CD14-positive monocyte (primary cell): ENCODE measurements around the gene ACKR3. TPM values are rescaled to one million over a fixed set of nuclear protein-coding genes. Genes with fewer than 3 reads are reported as not detected.

ENCODE experiments used
- DNase-seq, 3 donors: peaks; one replicate each; pipeline ENCODE4 v3.0.0-alpha.2; 2011 to 2022
- H2AFZ ChIP-seq: 2 replicates; pipeline ENCODE4 v1.6.0; 2012; ENCODE audit warnings: mild to moderate bottlenecking, low read depth, low read length, inconsistent platforms; ENCODE audit not compliant: insufficient read depth, poor library complexity, severe bottlenecking
- H3K27ac ChIP-seq, 2 donors: 1 replicate in 1 of 2; 2 replicates in 1 of 2; pipeline ENCODE4 v1.5.1; 2012 to 2013; ENCODE audit warnings: low read length in 2 of 2, control low read depth in 1 of 2, inconsistent platforms in 1 of 2, low read depth in 1 of 2, mild to moderate bottlenecking in 1 of 2
- H3K27me3 ChIP-seq, 2 donors: one replicate each; pipeline versions ENCODE4 v1.6.0 to v1.6.1; 2011 to 2013; ENCODE audit warnings: low read length in 2 of 2; ENCODE audit not compliant: control insufficient read depth in 2 of 2, insufficient read depth in 2 of 2
- H3K36me3 ChIP-seq, 2 donors: replicated peaks in 1 of 2; 1 replicate in 1 of 2; 2 replicates in 1 of 2; pipeline versions ENCODE4 v1.5.1 to v1.6.1; 2012 to 2013; ENCODE audit warnings: low read length in 2 of 2, control low read depth in 1 of 2, inconsistent platforms in 1 of 2, mild to moderate bottlenecking in 1 of 2; ENCODE audit not compliant: insufficient read depth in 2 of 2, control insufficient read depth in 1 of 2
- H3K4me1 ChIP-seq, 2 donors: 1 replicate in 1 of 2; 2 replicates in 1 of 2; pipeline versions ENCODE4 v1.5.1 to v1.6.1; 2012 to 2013; ENCODE audit warnings: low read length in 2 of 2, control low read depth in 1 of 2, inconsistent platforms in 1 of 2, mild to moderate bottlenecking in 1 of 2, moderate library complexity in 1 of 2; ENCODE audit not compliant: insufficient read depth in 2 of 2, control insufficient read depth in 1 of 2
- H3K4me2 ChIP-seq: replicated peaks from 2 replicates; pipeline ENCODE3; 2012; ENCODE audit warnings: low read length, moderate library complexity, mild to moderate bottlenecking; ENCODE audit not compliant: poor library complexity, severe bottlenecking; ENCODE audit errors: extremely low read depth
- H3K4me3 ChIP-seq, 3 experiments: fragments of 200-600 bp in 1 of 3; sonication (generic) in 1 of 3; replicated peaks in 1 of 3; 1 replicate in 2 of 3; 2 replicates in 1 of 3; pipeline ENCODE4 v1.5.1; 2011 to 2013; ENCODE audit warnings: low read length in 3 of 3, mild to moderate bottlenecking in 3 of 3, control low read depth in 2 of 3, low read depth in 2 of 3, inconsistent platforms in 1 of 3, moderate library complexity in 1 of 3
- H3K79me2 ChIP-seq: 2 replicates; pipeline ENCODE4 v1.6.0; 2012; ENCODE audit warnings: mild to moderate bottlenecking, control low read depth, inconsistent platforms, low read length, moderate library complexity; ENCODE audit not compliant: insufficient read depth
- H3K9ac ChIP-seq: 2 replicates; pipeline ENCODE4 v1.6.0; 2017; ENCODE audit warnings: low read length, mild to moderate bottlenecking; ENCODE audit not compliant: insufficient read depth, poor library complexity, severe bottlenecking
- H3K9me3 ChIP-seq, 2 donors: replicated peaks in 1 of 2; 1 replicate in 1 of 2; 2 replicates in 1 of 2; pipeline versions ENCODE4 v1.5.1 to v1.6.1; 2012 to 2013; ENCODE audit warnings: low read length in 2 of 2, control low read depth in 1 of 2; ENCODE audit not compliant: control insufficient read depth in 1 of 2, insufficient read depth in 1 of 2
- H4K20me1 ChIP-seq: 2 replicates; pipeline ENCODE4 v1.6.0; 2012; ENCODE audit warnings: mild to moderate bottlenecking, low read length, control low read depth, moderate library complexity; ENCODE audit not compliant: insufficient read depth
- H3K27ac Mint-ChIP-seq, 7 donors: one replicate each; pipeline ENCODE4 v1.8.0; 2020; ENCODE audit warnings: mild to moderate bottlenecking in 7 of 7, mixed read lengths in 7 of 7, moderate library complexity in 6 of 7, inconsistent platforms in 2 of 7
- H3K27me3 Mint-ChIP-seq, 3 donors: one replicate each; pipeline ENCODE4 v1.8.0; 2021 to 2022; ENCODE audit warnings: low read depth in 3 of 3, mild to moderate bottlenecking in 3 of 3, mixed read lengths in 3 of 3, moderate library complexity in 3 of 3, inconsistent platforms in 1 of 3
- H3K36me3 Mint-ChIP-seq, 2 donors: one replicate each; pipeline ENCODE4 v1.8.0; 2020; ENCODE audit warnings: mixed read lengths in 2 of 2, inconsistent platforms in 1 of 2, mild to moderate bottlenecking in 1 of 2
- H3K4me1 Mint-ChIP-seq: one replicate; pipeline ENCODE4 v1.8.0; 2020; ENCODE audit warnings: mild to moderate bottlenecking, mixed read lengths
- H3K4me3 Mint-ChIP-seq, 2 donors: one replicate each; pipeline ENCODE4 v1.8.0; 2020; ENCODE audit warnings: mild to moderate bottlenecking in 2 of 2, mixed read lengths in 2 of 2, moderate library complexity in 1 of 2
- H3K9me3 Mint-ChIP-seq, 7 donors: one replicate each; pipeline ENCODE4 v1.8.0; 2020 to 2022; ENCODE audit warnings: mixed read lengths in 7 of 7, mild to moderate bottlenecking in 6 of 7, moderate library complexity in 6 of 7, inconsistent platforms in 2 of 7
- CTCF ChIP-seq: fragments of 200-600 bp; IDR thresholded peaks from one replicate; pipeline ENCODE4 v1.8.0; 2022; ENCODE audit warnings: antibody characterized with exemption, mild to moderate bottlenecking
- WGBS: methylation state at CpG from one replicate; pipeline ENCODE4 v1.1.5; 2013; ENCODE audit warnings: missing lambda C conversion rate; ENCODE audit not compliant: insufficient coverage; 5-methylcytosine and 5-hydroxymethylcytosine counted together
- intact Hi-C, 2 donors: fragments of 100-400 bp; cut with micrococcal nuclease; formaldehyde crosslinking; loops; one replicate each; pipeline versions ENCODE4 v1.15.0 to v1.15.1; 2023
- polyA minus RNA-seq: library from RNA; depleted of rRNA, polyadenylated mRNA; stranded (reverse); fragments of >200 nt; gene quantifications from 2 replicates; pipeline ENCODE4 v1.2.3, GENCODE V29; 2012
- polyA plus RNA-seq, 3 donors: library from polyadenylated mRNA; depleted of rRNA in 1 of 3; unstranded in 2 of 3; stranded (reverse) in 1 of 3; fragments of 300-500 nt in 2 of 3; fragments of >200 nt in 1 of 3; fragmentation: Illumina TruSeq in 2 of 3; gene quantifications; 1 replicate in 2 of 3; 2 replicates in 1 of 3; pipeline ENCODE4 v1.2.3, GENCODE V29; 2012 to 2021
- total RNA-seq, 12 experiments: library from RNA in 1 of 12; stranded (reverse) in 1 of 12; fragments of 120-200 nt in 1 of 12; gene quantifications; one replicate each; pipeline ENCODE4 v1.2.4 and lab custom pipeline; 2013 to 2026; ENCODE audit warnings: mixed read lengths in 6 of 12, inconsistent platforms in 1 of 12

ACKR3 gene
- total RNA-seq (2013): 0.50 TPM
- 10 to 100 TPM in 1 of 3 donors, under 1 TPM in 2; 0.41 to 13.3 (median 0.79) TPM for polyA plus RNA-seq
- 1.4 and 3.0 TPM in 2 replicates for polyA minus RNA-seq
- 0.23 to 5.2 (median 0.68) reads per million in 11 experiments for total RNA-seq (lab: John Stamatoyannopoulos, UW)

GRCh38 chr2:236569573-236569973 lies at the start of gene ACKR3:
ACKR3 (plus strand) TSS chr2:236569825; CDS start chr2:236580466, 10,641 bp downstream.
- intact Hi-C loops: loop anchor here in 1 of 2 donors (10.0 kb wide), 1 partner anchor 55 kb away; no protein-coding TSS in a partner anchor
- Histone ChIP-seq H3K4me2 (peak within 1 kb of the TSS; percentile 92), H3K79me2 (peaks cover 5% of the 10 kb centered on the region), H3K4me1 (peaks cover 35 to 59% of the 10 kb centered on the region in 2 donors), H3K27ac (no peak within 1 kb of the TSS), H4K20me1 (no peaks in the 10 kb centered on the region), H3K9ac (peak within 1 kb of the TSS; percentile 57), H3K27me3 (no peaks in the 10 kb centered on the region), H3K9me3 (no peaks in the 10 kb centered on the region), H3K36me3 (no peaks in the 10 kb centered on the region), H2AFZ (peak within 1 kb of the TSS; percentile 84), H3K4me3 (peak within 1 kb of the TSS; percentile 37 to 81 (median 48))
- no peak within 1 kb of the TSS for H3K27ac Mint-ChIP-seq
- TF ChIP-seq CTCF: peak; percentile 21
- H3K27me3 Mint-ChIP-seq: peaks cover 7 to 15% (median 7%) of the 10 kb centered on the region in 3 donors
- 2% methylated on average over 10 of the region's 10 CpGs for WGBS
- peaks cover 0 to 2% (median 0%) of the 10 kb centered on the region in 7 donors for H3K9me3 Mint-ChIP-seq
- peaks cover 61% of the 10 kb centered on the region for H3K4me1 Mint-ChIP-seq
- DNase-seq: peak; percentile 32 to 71 (median 52)
- H3K36me3 Mint-ChIP-seq: peaks cover 2 to 3% of the 10 kb centered on the region in 2 donors
- peak within 1 kb of the TSS; percentile 91 to 97 for H3K4me3 Mint-ChIP-seq

- Histone ChIP-seq H4K20me1 (no peaks in the 10 kb centered on the region), H3K36me3 (no peaks in the 10 kb centered on the region), H3K4me1 (peaks cover 0 to 4% of the 10 kb centered on the region in 2 donors), H3K4me2 (no peak overlapping the region), H3K79me2 (no peaks in the 10 kb centered on the region), H3K9ac (no peak overlapping the region), H2AFZ (no peak overlapping the region), H3K9me3 (no peaks in the 10 kb centered on the region), H3K27me3 (no peaks in the 10 kb centered on the region), H3K4me3 (no peak overlapping the region), H3K27ac (no peak overlapping the region)
- TF ChIP-seq CTCF: no peak
- no peak for DNase-seq
- H3K36me3 Mint-ChIP-seq: no peaks in the 10 kb centered on the region
- peak overlapping the region in 1 of 2 donors; percentile 24 for H3K4me3 Mint-ChIP-seq
- H3K27ac Mint-ChIP-seq: no peak overlapping the region
- H3K4me1 Mint-ChIP-seq: peaks cover 8% of the 10 kb centered on the region
- H3K27me3 Mint-ChIP-seq: peaks cover 0 to 3% (median 0%) of the 10 kb centered on the region in 3 donors
- intact Hi-C loops: no loop called here
- peaks cover 0 to 3% (median 0%) of the 10 kb centered on the region in 7 donors for H3K9me3 Mint-ChIP-seq
These were observed 48.1 kb upstream of the ACKR3 start for GRCh38 chr2:236521556-236521955.
